Adrenal gland (tissue), 5 donors: ENCODE results near the gene ARHGAP6.

Experiments used
- CTCF ChIP-seq, 6 experiments: fragments of 450-650 bp in 4 of 6; fragments of 200-600 bp in 2 of 6; sonication (generic) in 1 of 6; IDR thresholded peaks; 1 replicate in 5 of 6; 2 replicates in 1 of 6; pipeline versions ENCODE4 v1.5.1 to v1.8.0; 2016 to 2021; ENCODE audit warnings: antibody characterized with exemption in 6 of 6, mild to moderate bottlenecking in 2 of 6, moderate library complexity in 1 of 6
- POLR2A ChIP-seq, 2 donors: fragments of 450-650 bp; IDR thresholded peaks; one replicate each; pipeline ENCODE4 v1.6.1; 2017; ENCODE audit warnings: antibody characterized with exemption in 2 of 2, mild to moderate bottlenecking in 2 of 2, moderate library complexity in 1 of 2
- donor health status: DM: no; HTN: no; CAD: no.

GRCh38 chrX:11124112-11124511 is 541.6 kb downstream of the ARHGAP6 start:
- TF ChIP-seq CTCF (IDR thresholded peaks at IDR 0.05) (no peak), POLR2A (IDR thresholded peaks at IDR 0.05) (no peak)
